Testis (tissue), 2 donors: ENCODE data around the gene TMEM212.

Source experiments
- POLR2A ChIP-seq: fragments of 450-650 bp; IDR thresholded peaks from one replicate; pipeline ENCODE4 v1.6.1; 2017; ENCODE audit warnings: antibody characterized with exemption, mild to moderate bottlenecking, moderate library complexity
- TF ChIP-seq, protein P1 (sequence below), 3 experiments: fragments of 450-650 bp in 2 of 3; fragments of 200-600 bp in 1 of 3; sonication (generic) in 1 of 3; IDR thresholded peaks; one replicate each; pipeline ENCODE4 v1.5.1; 2016 to 2019; ENCODE audit warnings: antibody characterized with exemption in 3 of 3, mild to moderate bottlenecking in 2 of 3, moderate library complexity in 1 of 3

DNA sequence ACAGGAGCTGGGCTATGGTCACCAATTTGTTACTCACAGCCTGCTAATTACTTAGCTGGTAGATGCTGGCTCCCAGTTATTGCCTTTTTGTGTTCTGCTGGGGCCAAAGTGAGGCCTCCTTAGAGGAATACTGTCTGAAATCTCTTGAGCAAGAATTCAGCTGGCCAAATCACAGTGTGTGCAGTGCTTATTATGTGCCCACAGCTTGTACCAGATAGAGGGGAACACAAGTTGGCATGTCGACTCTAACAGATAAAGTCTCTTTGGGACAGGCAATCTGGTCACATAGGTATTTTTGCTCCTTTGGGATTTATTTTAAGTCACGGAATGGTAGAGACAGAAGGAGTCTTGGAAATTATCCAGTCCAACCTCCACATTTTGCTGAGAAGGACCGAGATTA lies 6.3 kb upstream of the TMEM212 start:
- TF ChIP-seq, protein P1, sequence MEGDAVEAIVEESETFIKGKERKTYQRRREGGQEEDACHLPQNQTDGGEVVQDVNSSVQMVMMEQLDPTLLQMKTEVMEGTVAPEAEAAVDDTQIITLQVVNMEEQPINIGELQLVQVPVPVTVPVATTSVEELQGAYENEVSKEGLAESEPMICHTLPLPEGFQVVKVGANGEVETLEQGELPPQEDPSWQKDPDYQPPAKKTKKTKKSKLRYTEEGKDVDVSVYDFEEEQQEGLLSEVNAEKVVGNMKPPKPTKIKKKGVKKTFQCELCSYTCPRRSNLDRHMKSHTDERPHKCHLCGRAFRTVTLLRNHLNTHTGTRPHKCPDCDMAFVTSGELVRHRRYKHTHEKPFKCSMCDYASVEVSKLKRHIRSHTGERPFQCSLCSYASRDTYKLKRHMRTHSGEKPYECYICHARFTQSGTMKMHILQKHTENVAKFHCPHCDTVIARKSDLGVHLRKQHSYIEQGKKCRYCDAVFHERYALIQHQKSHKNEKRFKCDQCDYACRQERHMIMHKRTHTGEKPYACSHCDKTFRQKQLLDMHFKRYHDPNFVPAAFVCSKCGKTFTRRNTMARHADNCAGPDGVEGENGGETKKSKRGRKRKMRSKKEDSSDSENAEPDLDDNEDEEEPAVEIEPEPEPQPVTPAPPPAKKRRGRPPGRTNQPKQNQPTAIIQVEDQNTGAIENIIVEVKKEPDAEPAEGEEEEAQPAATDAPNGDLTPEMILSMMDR (IDR thresholded peaks at IDR 0.05): no peak
- TF ChIP-seq POLR2A: no peak
